Raji (cell line): Measurements from ENCODE around the gene ACTG2.

Experiments used
- POLR2A ChIP-seq: IDR thresholded peaks from 2 replicates; pipeline ENCODE4 v1.6.1; 2011; ENCODE audit warnings: low read depth, low read length, control low read depth; ENCODE audit not compliant: insufficient read depth

Gene ACTG2

GRCh38 chr2:73892631-73893329 lies at the start of gene ACTG2:
Gene ACTG2, plus strand, starts transcription at chr2:73893008. Its CDS starts 8,304 bp downstream, at chr2:73901312.
- no peak for TF ChIP-seq POLR2A

GRCh38 chr2:73844087-73844486 lies 48.7 kb upstream of the ACTG2 start:
- TF ChIP-seq POLR2A, result no peak

- no peak for TF ChIP-seq POLR2A
These were observed 42.8 kb upstream of the ACTG2 start for GRCh38 chr2:73850009-73850408.

GRCh38 chr2:73851274-73851673 lies 41.5 kb upstream of the ACTG2 start:
- TF ChIP-seq POLR2A, result no peak

- no peak for TF ChIP-seq POLR2A
These were observed 40.8 kb upstream of the ACTG2 start for GRCh38 chr2:73852020-73852419.

GRCh38 chr2:73855526-73855925 lies 37.3 kb upstream of the ACTG2 start:
- TF ChIP-seq POLR2A, result no peak

- no peak for TF ChIP-seq POLR2A
These were observed 36.6 kb upstream of the ACTG2 start for GRCh38 chr2:73856214-73856613.

GRCh38 chr2:73859721-73860586 lies 32.9 kb upstream of the ACTG2 start:
- TF ChIP-seq POLR2A, result no peak

- TF ChIP-seq POLR2A, result no peak
These were observed 29.8 kb upstream of the ACTG2 start for GRCh38 chr2:73862987-73863386.

GRCh38 chr2:73868204-73868978 lies 24.4 kb upstream of the ACTG2 start:
- no peak for TF ChIP-seq POLR2A

- TF ChIP-seq POLR2A, result no peak
These were observed 22.7 kb upstream of the ACTG2 start for GRCh38 chr2:73870084-73870483.

GRCh38 chr2:73877071-73877802 lies 15.6 kb upstream of the ACTG2 start:
- no peak for TF ChIP-seq POLR2A

GRCh38 chr2:73885406-73885805 lies 7.4 kb upstream of the ACTG2 start:
- TF ChIP-seq POLR2A, result no peak

- TF ChIP-seq POLR2A, result no peak
These were observed 6.5 kb upstream of the ACTG2 start for GRCh38 chr2:73886357-73886756.

GRCh38 chr2:73888388-73888787 lies 4.4 kb upstream of the ACTG2 start:
- TF ChIP-seq POLR2A, result no peak
